IMR-90 (cell line): ENCODE measurements around the gene APOBR. TPM values are rescaled to one million over a fixed set of nuclear protein-coding genes. Genes with fewer than 3 reads are reported as not detected.
"Not testable (repeated sequence)": the region's sequence is repeated elsewhere in the genome, so short reads cannot be mapped to it uniquely, and the experiment has no call there.

Experiments used
- ATAC-seq: fragments of 200-7000 bp; cut with Tn5 transposase; 2 replicates; pipeline ENCODE4 v1.9.1; 2020; ENCODE audit warnings: low read depth, mild to moderate bottlenecking, moderate library complexity
- BruUV-seq: library from RNA; stranded (reverse); fragments of 400-500 nt; replicated peaks from 2 replicates; lab custom pipeline; 2021; lab: Mats Ljungman, UMichigan
- CTCF ChIA-PET: fragments of 300-600 bp; formaldehyde crosslinking; extraction: SDS; loops from one replicate; lab custom pipeline; 2021; ENCODE audit warnings: antibody characterized with exemption; lab: Yijun Ruan, JAX
- POLR2A ChIA-PET: fragments of 300-600 bp; sonication (Branson Sonifier 250); formaldehyde crosslinking; loops from one replicate; lab custom pipeline; 2022; ENCODE audit warnings: antibody characterized with exemption; ENCODE audit not compliant: unreplicated experiment; lab: Charles Lee
- DNase-seq: peaks from one replicate; pipeline ENCODE4 v3.0.0; 2013
- H2AFZ ChIP-seq: replicated peaks from 2 replicates; pipeline ENCODE3; 2013; ENCODE audit warnings: low read length, mild to moderate bottlenecking; ENCODE audit not compliant: poor library complexity
- H2AK5ac ChIP-seq: 2 replicates; pipeline ENCODE4 v1.6.1; 2013; ENCODE audit warnings: low read depth, low read length, inconsistent platforms
- H2AK9ac ChIP-seq: replicated peaks from 2 replicates; pipeline ENCODE3; 2013; ENCODE audit warnings: mild to moderate bottlenecking, low read depth, low read length, moderate library complexity; ENCODE audit not compliant: poor library complexity
- H2BK120ac ChIP-seq: 2 replicates; pipeline ENCODE4 v1.6.1; 2013; ENCODE audit warnings: low read depth, low read length, inconsistent platforms
- H2BK15ac ChIP-seq: 3 replicates; pipeline ENCODE4 v1.6.1; 2013; ENCODE audit warnings: low read depth, low read length, inconsistent platforms
- H2BK20ac ChIP-seq: 2 replicates; pipeline ENCODE4 v1.6.1; 2013; ENCODE audit warnings: low read depth, mild to moderate bottlenecking, inconsistent platforms, low read length, moderate library complexity
- H2BK5ac ChIP-seq: 2 replicates; pipeline ENCODE4 v1.6.1; 2013; ENCODE audit warnings: mild to moderate bottlenecking, low read depth, low read length, inconsistent platforms; ENCODE audit not compliant: poor library complexity, severe bottlenecking
- H3K14ac ChIP-seq: replicated peaks from 2 replicates; pipeline ENCODE4 v1.6.1; 2013; ENCODE audit warnings: low read depth, low read length, inconsistent platforms
- H3K18ac ChIP-seq: 2 replicates; pipeline ENCODE4 v1.6.1; 2013; ENCODE audit warnings: low read depth, low read length, control low read depth
- H3K23ac ChIP-seq: 2 replicates; pipeline ENCODE4 v1.6.1; 2013; ENCODE audit warnings: low read depth, low read length, inconsistent platforms
- H3K27ac ChIP-seq: 2 replicates; pipeline ENCODE4 v1.5.1; 2013; ENCODE audit warnings: mild to moderate bottlenecking, control low read depth, low read length; ENCODE audit not compliant: insufficient read depth
- H3K27me3 ChIP-seq: 2 replicates; pipeline ENCODE4 v1.6.1; 2013; ENCODE audit warnings: low read length; ENCODE audit not compliant: control insufficient read depth, insufficient read depth
- H3K36me3 ChIP-seq: 2 replicates; pipeline ENCODE4 v1.6.1; 2013; ENCODE audit warnings: low read length, mixed read lengths; ENCODE audit not compliant: control insufficient read depth, insufficient read depth
- H3K4ac ChIP-seq: 2 replicates; pipeline ENCODE4 v1.6.1; 2013; ENCODE audit warnings: low read depth, low read length, inconsistent platforms
- H3K4me1 ChIP-seq: 2 replicates; pipeline ENCODE4 v1.6.1; 2013; ENCODE audit warnings: low read length, mixed read lengths; ENCODE audit not compliant: control insufficient read depth, insufficient read depth
- H3K4me2 ChIP-seq: 2 replicates; pipeline ENCODE4 v1.6.1; 2013; ENCODE audit warnings: low read depth, mild to moderate bottlenecking, control low read depth, low read length, moderate library complexity
- H3K4me3 ChIP-seq: 2 replicates; pipeline ENCODE4 v1.5.1; 2013; ENCODE audit warnings: low read depth, mild to moderate bottlenecking, control low read depth, low read length, moderate library complexity; ENCODE audit not compliant: insufficient read depth
- H3K56ac ChIP-seq: 2 replicates; pipeline ENCODE4 v1.6.1; 2013; ENCODE audit warnings: low read length, inconsistent platforms; ENCODE audit not compliant: insufficient read depth; ENCODE audit errors: extremely low read depth
- H3K79me1 ChIP-seq, 2 experiments: 2 replicates each; pipeline ENCODE4 v1.6.1; 2013; ENCODE audit warnings: low read length in 2 of 2, inconsistent platforms in 1 of 2, low read depth in 1 of 2
- H3K9ac ChIP-seq: 2 replicates; pipeline ENCODE4 v1.6.1; 2013; ENCODE audit warnings: low read depth, low read length, control low read depth
- H3K9me1 ChIP-seq: 2 replicates; pipeline ENCODE4 v1.6.1; 2013; ENCODE audit warnings: low read length, inconsistent platforms; ENCODE audit not compliant: insufficient read depth
- H3K9me3 ChIP-seq: 2 replicates; pipeline ENCODE4 v1.6.1; 2013; ENCODE audit warnings: low read length; ENCODE audit not compliant: control insufficient read depth, insufficient read depth
- H4K20me1 ChIP-seq: 2 replicates; pipeline ENCODE4 v1.6.1; 2013; ENCODE audit warnings: low read length, inconsistent platforms; ENCODE audit not compliant: insufficient read depth
- H4K5ac ChIP-seq: 2 replicates; pipeline ENCODE4 v1.6.1; 2013; ENCODE audit warnings: mild to moderate bottlenecking, low read depth, low read length, control low read depth
- H4K8ac ChIP-seq, 2 experiments: 2 replicates each; pipeline ENCODE4 v1.6.1; 2013; ENCODE audit warnings: low read depth in 2 of 2, low read length in 2 of 2, control low read depth in 1 of 2, inconsistent platforms in 1 of 2
- H4K91ac ChIP-seq: 2 replicates; pipeline ENCODE4 v1.6.1; 2013; ENCODE audit warnings: low read depth, low read length, inconsistent platforms; ENCODE audit not compliant: insufficient read depth
- CHD1 ChIP-seq: IDR thresholded peaks from 2 replicates; pipeline ENCODE4 v1.6.1; 2012; ENCODE audit warnings: low read depth, low read length, improper control_type of control experiment
- USF2 ChIP-seq: fragments of 150-350 bp; IDR thresholded peaks from 2 replicates; pipeline ENCODE4 v1.6.1; 2017; ENCODE audit warnings: mild to moderate bottlenecking, antibody characterized with exemption, low read length, low read depth
- WGBS, 2 experiments: methylation state at CpG; one replicate each; pipeline versions ENCODE4 v1.1.5 to v1.1.7; 2013; ENCODE audit warnings: missing lambda C conversion rate in 2 of 2; ENCODE audit not compliant: insufficient read length in 1 of 2; ENCODE audit errors: extremely low coverage in 2 of 2; 5-methylcytosine and 5-hydroxymethylcytosine counted together
- dilution Hi-C: fragments of 300-500 bp; cut with HindIII; formaldehyde crosslinking; loops from one replicate; pipeline ENCODE4 v1.14.3; 2018; ENCODE audit warnings: low sequenced_read_pairs; ENCODE audit not compliant: unreplicated experiment
- in situ Hi-C: fragments of 300-500 bp; cut with MboI; formaldehyde crosslinking; loops from 3 replicates; pipeline ENCODE4 v1.14.3; 2019; ENCODE audit warnings: low sequenced_read_pairs, inconsistent platforms, mixed read lengths
- intact Hi-C: fragments of 100-400 bp; cut with micrococcal nuclease; formaldehyde crosslinking; loops from 2 replicates; pipeline ENCODE4 v1.10.0; 2022
- polyA plus RNA-seq, 3 experiments: library from polyadenylated mRNA; depleted of rRNA; stranded (reverse); fragments of >200 nt; gene quantifications; 2 replicates each; pipeline ENCODE4 v1.2.3, GENCODE V29; 2012; ENCODE audit warnings: low replicate concordance in 1 of 3
- total RNA-seq: library from RNA; depleted of rRNA; stranded (reverse); fragments of >200 nt; gene quantifications from 2 replicates; pipeline ENCODE4 v1.2.3, GENCODE V29; 2012

APOBR gene
- total and polyA plus RNA-seq, 2 of the 4 experiments (the other 2 are of a cell fraction), result not detected

DNA sequence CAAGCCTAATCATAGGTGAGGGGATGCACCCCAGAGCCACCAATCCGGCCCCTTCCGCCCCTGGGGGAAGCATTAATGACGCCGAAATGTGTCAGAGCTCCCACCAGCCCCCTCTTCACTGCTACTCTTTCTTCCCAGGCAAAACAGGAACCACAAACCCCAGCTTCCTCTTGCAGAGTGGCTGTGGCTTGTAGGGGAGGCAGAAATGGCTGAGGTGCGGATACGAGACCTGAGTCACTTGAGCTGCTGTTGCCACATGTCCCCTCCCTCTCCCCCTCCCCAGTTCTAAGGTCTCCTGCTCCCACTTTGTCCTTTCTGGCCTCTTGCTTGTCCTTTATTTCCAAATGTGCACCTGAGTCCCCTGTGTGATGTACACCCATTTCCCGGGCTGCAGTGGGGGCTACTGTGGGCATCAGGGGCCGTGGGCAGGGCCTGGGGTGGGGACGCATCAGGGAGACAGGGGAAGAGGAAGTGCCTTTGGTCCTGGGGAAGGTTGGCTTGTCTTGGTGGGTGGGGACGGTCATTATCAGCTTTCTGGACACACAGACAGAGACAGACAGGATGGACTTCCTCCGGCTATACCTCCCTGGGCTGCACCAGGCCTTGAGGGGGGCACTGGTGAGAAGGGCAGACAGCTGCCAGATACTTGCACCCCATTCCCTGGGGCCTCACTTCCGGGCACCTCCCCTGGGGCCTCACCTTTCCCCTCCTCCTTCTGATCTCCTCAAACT lies at the start of gene APOBR (continued):
- TF ChIP-seq USF2, result no peak
- TF ChIP-seq CHD1, result no peak

- H3K36me3 ChIP-seq, in situ Hi-C loops, H3K23ac ChIP-seq, H3K9me1 ChIP-seq, H3K56ac ChIP-seq, H3K27ac ChIP-seq, H3K4ac ChIP-seq, H2BK5ac ChIP-seq, H3K4me3 ChIP-seq, H4K8ac ChIP-seq, H3K79me1 ChIP-seq, H3K9me3 ChIP-seq, H2BK20ac ChIP-seq, H2BK120ac ChIP-seq, H4K20me1 ChIP-seq, H2AK9ac ChIP-seq, H4K5ac ChIP-seq, H3K27me3 ChIP-seq, intact Hi-C loops, H3K4me1 ChIP-seq, H3K4me2 ChIP-seq, H2BK15ac ChIP-seq, BruUV-seq, H2AK5ac ChIP-seq, CTCF ChIA-PET, H4K91ac ChIP-seq, POLR2A ChIA-PET, dilution Hi-C loops, H2AFZ ChIP-seq, ATAC-seq, H3K18ac ChIP-seq, DNase-seq, H3K14ac ChIP-seq, H3K9ac ChIP-seq: not testable (repeated sequence)
- WGBS, 2 experiments, result no CpG with 5 or more reads among the region's 4 CpGs
These were observed 48.1 kb upstream of the APOBR start for GRCh38 chr16:28446388-28446787.

DNA sequence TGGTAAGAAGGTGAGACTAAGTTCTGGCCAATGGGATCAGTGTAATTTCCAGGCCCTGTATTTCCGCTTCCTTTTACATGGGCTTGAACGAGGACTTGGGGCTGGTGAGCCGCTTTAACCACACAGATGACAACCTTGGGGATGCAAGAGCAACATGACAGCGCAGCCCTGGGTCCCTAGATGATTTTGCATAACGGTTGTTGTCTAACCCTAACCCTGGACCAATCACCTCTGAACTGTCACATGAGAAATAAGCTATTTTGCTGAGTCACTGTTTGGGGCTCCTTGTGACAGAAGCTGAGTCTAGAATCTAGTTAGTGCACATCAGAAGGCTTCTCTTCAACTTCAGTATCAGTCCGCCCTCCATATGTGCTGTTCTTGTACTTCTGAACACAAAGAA lies 47.4 kb upstream of the APOBR start:
- H2BK120ac ChIP-seq, H3K27ac ChIP-seq, H3K79me1 ChIP-seq, H2BK15ac ChIP-seq, H3K4me1 ChIP-seq, H3K14ac ChIP-seq, H3K27me3 ChIP-seq, H4K91ac ChIP-seq, H3K4me2 ChIP-seq, DNase-seq, H2AFZ ChIP-seq, H4K5ac ChIP-seq, H3K36me3 ChIP-seq, POLR2A ChIA-PET, H3K9me3 ChIP-seq, BruUV-seq, H3K4ac ChIP-seq, CTCF ChIA-PET, H2BK5ac ChIP-seq, H3K9me1 ChIP-seq, H4K8ac ChIP-seq, dilution Hi-C loops, H3K9ac ChIP-seq, in situ Hi-C loops, intact Hi-C loops, H3K56ac ChIP-seq, H2BK20ac ChIP-seq, H3K18ac ChIP-seq, ATAC-seq, H3K23ac ChIP-seq, H4K20me1 ChIP-seq, H2AK9ac ChIP-seq, H3K4me3 ChIP-seq, H2AK5ac ChIP-seq: not testable (repeated sequence)
- no CpG with 5 or more reads among the region's 6 CpGs for WGBS, 2 experiments
